Right ventricle myocardium inferior (tissue), 1 donor: ENCODE measurements around the gene DYRK1A. TPM values are rescaled to one million over a fixed set of nuclear protein-coding genes. Genes with fewer than 3 reads are reported as not detected.

Experiments
- ATAC-seq: fragments of 200-7000 bp; cut with Tn5 transposase; one replicate; pipeline ENCODE4 v1.9.1; 2020; ENCODE audit warnings: mild to moderate bottlenecking, moderate library complexity
- DNase-seq: peaks from one replicate; pipeline ENCODE4 v3.0.0; 2021; ENCODE audit errors: missing footprints
- intact Hi-C: fragments of 100-400 bp; cut with DNase I; formaldehyde crosslinking; loops from one replicate; pipeline ENCODE4 v1.11.0; 2022
- total RNA-seq: library from RNA; stranded (reverse); fragmentation: NEBNext Ultra II Directional; extraction: Animal tissue kit (Norgen Biotek cat#: 25700); gene quantifications from one replicate; pipeline ENCODE4 v1.2.1, GENCODE V29; 2021
- donor health status: DM: no; HTN: yes; CAD: no; lungs with severe emphysema.

Gene DYRK1A
- total RNA-seq, 1 donor from 2014 or later = 63.5 TPM

DNA sequence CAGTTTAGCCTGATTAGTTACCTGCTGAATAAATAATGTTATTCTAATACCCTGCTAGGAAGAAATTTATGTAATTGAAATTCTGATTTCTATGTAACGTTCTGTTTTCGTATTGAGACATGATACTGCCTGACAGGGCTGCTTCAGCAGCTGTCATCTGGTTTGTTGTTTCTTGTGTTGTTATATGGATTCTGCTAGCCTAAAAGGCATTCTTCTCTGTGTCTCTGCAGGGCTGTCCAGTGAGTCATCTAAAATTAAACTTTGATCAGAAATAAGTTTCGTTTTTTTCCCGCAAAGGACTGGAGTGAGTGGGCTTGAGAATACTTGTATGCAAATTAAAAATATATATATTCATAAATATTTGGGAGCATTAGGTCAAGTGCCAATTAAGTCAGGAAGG, 93.0 kb downstream of the DYRK1A start:
- DNase-seq (no peak), ATAC-seq (no peak)
- intact Hi-C loops = no loop called here

DNA sequence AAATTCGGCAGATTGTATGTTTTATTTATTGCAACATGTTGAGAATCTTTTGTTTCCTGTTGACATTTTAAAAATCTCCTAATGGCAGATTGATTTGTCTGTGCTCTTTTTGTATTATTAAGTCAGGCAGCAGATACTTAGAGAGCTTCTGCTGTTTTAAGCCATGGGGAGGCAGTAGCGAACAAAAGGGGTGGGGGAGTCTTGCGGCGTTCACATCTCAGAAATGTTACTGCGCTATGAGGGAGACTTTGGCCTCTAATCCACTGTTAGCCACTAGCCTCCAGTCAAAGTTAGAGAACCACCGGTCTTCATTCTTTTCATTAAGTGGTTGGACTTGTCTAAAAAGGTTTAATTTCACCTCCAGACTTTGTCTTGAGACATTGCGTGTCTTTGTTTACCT, 93.6 kb downstream of the DYRK1A start:
- ATAC-seq (no peak), DNase-seq (no peak)
- intact Hi-C loops = loop anchor here (5.0 kb wide), 1 partner anchor 93 kb away; the partner anchor contains the start of gene DYRK1A

DNA sequence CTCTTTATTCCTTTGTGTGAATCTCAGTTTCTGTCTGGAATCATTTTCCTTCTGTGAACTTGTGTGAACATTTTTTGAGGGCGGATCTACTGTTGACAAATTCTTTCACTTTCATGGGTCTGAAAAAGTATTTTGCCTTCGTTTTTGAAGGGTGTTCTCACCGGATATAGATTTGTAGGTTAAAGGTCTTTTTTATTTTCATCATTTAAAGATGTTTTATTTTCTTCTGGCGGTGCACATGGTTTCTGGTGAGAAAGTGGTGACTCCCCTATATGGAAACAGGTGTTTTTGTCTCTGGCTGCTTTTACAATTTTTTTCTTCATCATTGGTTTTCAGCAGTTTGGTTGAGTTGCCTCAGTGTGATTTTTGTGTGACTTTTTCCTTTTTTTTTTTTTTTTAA, 94.9 kb downstream of the DYRK1A start:
- intact Hi-C loops = loop anchor here (5.0 kb wide), 1 partner anchor 94 kb away; the partner anchor contains the start of gene DYRK1A
- no peak for ATAC-seq

GRCh38 chr21:37462087-37462861, 95.7 kb downstream of the DYRK1A start:
- intact Hi-C loops = loop anchor here (5.0 kb wide), 1 partner anchor 95 kb away; the partner anchor contains the start of gene DYRK1A
- DNase-seq (no peak), ATAC-seq (no peak)

More for the DNA sequence above, 94.9 kb downstream of the DYRK1A start:
- no peak for DNase-seq

DNA sequence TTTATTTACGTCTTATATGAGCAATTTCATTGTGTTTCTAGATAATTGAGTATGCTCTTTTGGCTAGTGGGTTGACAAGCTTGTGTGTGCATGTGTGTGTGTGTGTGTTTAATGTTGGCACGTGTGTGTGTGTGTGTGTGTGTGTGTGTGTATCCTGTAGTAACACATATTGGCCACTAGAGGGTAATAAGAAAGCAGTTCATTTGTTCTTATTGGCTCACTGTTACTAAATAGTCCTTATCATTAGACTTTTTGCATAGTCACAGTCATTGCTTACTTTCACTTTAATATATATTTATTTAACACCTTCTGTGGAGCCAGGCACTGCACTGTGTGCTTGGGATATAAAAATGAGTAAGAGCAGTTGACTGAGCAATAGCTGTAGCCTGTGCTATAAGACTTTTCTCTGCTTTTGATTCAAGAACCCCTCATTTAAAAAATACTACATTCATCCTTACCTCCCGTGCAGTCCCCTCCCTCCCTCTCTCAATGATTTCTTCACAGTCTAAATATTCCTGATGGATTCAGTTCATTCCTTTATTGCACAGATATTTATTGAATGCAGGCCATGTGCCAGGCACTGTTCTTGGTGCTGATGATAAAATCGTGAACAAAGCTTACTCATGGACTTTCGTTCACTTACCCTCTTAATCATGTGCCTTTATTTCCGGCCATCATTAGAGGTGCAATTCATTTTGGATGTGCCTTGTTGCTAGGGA, 96.7 kb downstream of the DYRK1A start:
- ATAC-seq (peak; percentile 68), DNase-seq (no peak)
- intact Hi-C loops = loop anchor here (5.0 kb wide), 1 partner anchor 96 kb away; the partner anchor contains the start of gene DYRK1A

DNA sequence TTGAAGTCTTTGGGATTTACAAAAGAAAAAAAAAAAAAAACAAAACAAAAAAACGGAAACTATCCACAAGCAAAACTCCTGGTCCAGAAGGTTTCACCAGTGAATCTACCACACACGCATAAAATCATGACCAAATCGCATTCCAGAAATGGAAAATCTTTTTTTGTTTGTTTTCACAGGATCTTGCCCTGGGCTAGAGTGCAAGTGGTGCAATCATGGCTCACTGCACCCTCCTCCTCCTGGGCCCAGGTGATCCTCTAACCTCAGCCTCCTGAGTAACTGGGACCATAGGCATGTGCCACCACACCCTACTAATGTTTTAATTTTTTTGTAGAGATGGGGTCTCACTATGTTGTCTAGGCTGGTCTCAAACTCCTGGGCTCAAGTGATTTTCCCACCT, 100.5 kb downstream of the DYRK1A start:
- no peak for ATAC-seq
- intact Hi-C loops = no loop called here
- DNase-seq = no peak

DNA sequence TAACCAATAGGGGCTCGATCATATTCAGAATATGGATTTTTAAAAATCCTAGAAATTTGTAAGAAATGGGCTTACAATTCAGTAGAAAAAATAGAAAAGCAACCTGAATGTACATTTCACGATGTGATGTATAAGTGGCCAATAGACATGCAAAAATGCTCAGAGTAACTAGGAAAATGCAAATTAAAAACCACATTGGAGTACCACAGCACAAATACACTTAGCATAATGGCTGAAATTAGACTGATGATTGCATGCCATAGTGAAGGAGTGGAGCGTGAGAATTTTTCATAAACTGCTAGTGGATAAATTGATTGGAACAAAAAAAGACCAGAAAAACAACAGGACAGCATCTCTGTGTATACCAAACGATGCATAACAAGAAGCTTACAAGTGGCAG, 102.3 kb downstream of the DYRK1A start:
- ATAC-seq (no peak), DNase-seq (no peak)
- intact Hi-C loops = no loop called here

GRCh38 chr21:37469441-37469840, 102.9 kb downstream of the DYRK1A start:
- ATAC-seq = no peak
- intact Hi-C loops = no loop called here
- no peak for DNase-seq

DNA sequence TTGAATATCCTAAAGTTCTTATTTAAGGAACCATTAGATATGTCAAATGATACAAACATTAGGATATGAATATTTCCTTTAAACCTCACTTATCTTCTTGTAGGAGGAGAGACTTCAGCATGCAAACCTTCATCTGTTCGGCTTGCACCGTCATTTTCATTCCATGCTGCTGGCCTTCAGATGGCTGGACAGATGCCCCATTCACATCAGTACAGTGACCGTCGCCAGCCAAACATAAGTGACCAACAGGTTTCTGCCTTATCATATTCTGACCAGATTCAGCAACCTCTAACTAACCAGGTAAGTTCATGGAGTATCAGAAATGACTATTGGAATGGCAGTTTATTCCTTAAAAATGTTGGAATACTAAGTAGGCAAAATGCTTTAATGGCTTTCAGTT, 106.0 kb downstream of the DYRK1A start:
- DNase-seq (no peak), ATAC-seq (no peak)
- intact Hi-C loops = no loop called here

DNA sequence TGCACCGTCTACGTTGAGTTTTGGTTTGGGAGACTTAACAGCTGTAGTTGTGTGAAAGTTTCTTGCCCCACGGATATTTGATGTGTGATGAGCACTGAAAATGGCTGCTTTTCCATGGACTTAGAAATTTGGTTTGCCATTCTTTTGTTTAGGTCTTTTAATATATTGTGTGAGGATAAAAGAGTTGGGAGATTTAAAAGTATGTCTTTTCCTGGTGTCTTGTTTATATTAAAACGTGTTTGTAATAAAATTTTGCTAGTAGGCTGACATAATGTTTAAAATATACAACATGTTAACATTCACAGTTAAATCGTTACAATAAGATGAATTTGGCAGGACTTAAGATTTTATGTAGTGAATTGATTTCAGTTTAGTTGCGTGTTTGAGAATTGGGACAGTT, 106.9 kb downstream of the DYRK1A start:
- no peak for ATAC-seq
- intact Hi-C loops = no loop called here
- no peak for DNase-seq

- intact Hi-C loops = no loop called here
- no peak for DNase-seq
- ATAC-seq = no peak
These were observed 107.8 kb downstream of the DYRK1A start for GRCh38 chr21:37474342-37474741.

DNA sequence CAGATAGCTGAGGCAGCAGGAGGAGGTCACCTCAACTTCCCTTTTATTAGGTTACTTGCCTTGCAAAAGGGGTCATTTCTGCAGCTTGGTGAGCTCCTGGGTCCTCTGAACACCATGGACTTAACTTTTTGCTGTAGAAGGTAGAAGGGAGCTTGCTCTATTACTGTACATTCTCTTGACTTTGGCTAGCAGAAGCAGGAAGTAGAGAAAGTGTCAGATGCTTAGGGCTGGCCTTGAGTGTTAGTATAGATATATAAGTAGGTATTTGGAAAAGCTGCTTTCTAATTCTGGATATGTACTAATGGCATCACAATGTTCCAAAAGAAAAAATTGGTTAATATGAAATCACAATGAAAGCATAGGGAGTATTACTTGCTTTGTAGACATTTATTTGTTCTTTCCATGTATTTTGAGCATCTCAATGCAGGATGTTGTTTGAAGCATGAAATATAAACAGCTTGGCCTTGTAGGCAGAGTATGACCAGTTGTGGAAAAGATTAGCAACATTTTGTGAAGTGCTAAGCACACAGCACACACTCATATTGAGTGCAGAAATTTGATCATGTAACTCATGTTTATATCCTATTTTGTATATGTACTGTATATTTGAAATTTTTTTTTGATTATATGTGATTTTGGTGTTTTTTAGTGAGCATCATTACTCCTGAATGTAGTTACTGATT, 108.8 kb downstream of the DYRK1A start:
- DNase-seq (no peak), ATAC-seq (no peak)
- intact Hi-C loops = no loop called here

DNA sequence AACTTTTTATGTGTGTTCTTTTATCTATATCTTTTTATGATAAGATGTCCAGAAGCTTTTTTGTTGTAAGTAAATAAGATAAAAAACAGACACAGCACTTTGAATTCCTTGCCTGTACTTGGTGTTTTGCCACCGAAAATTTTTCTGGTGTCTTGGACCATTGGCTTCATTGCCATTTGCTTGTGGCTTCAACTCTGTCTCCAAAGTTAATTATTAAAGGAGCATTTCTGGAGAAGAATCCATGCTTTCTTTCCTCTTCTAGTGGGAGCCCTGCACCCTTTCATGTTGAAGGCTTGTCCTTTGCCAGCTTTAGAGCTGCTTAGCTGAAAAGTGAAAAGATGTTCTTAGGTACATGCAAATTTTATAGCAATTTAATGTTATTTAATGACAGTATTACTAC, 112.2 kb downstream of the DYRK1A start:
- DNase-seq = no peak
- ATAC-seq = no peak
- intact Hi-C loops = no loop called here

DNA sequence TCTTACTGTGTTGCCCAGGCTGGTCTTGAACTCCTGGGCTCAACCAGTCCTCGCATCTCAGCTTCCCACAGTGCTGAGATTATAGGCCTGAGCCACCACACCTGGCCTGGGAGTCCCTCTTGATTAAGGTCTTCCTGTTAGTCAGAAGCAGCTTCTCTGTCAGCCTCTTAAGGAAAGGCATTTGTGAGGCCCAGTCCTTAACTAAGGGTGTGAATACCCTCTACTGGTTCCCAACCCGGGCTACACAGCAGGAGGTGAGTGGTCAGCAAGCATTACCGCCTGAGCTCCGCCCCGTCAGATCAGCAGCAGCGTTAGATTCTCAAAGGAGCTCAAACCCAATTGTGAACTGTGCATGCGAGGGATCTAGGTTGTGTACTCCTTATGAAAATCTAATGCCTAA, 117.2 kb downstream of the DYRK1A start:
- ATAC-seq (no peak), DNase-seq (peak; percentile 26)
- intact Hi-C loops = no loop called here

- peak; percentile 75 for ATAC-seq
- no peak for DNase-seq
- intact Hi-C loops = loop anchor here (5.0 kb wide), 1 partner anchor 77 kb away; no protein-coding TSS in a partner anchor
These were observed 118.2 kb downstream of the DYRK1A start for GRCh38 chr21:37484535-37485474.

GRCh38 chr21:37489553-37489952, 123.0 kb downstream of the DYRK1A start:
- DNase-seq (no peak), ATAC-seq (peak; percentile 58)
- intact Hi-C loops = loop anchor here (5.0 kb wide), 1 partner anchor 73 kb away; no protein-coding TSS in a partner anchor

- DNase-seq = no peak
- intact Hi-C loops = loop anchor here (5.0 kb wide), 1 partner anchor 92 kb away; no protein-coding TSS in a partner anchor
- ATAC-seq = no peak
These were observed 123.5 kb downstream of the DYRK1A start for GRCh38 chr21:37490084-37490483.

GRCh38 chr21:37496972-37497371, 130.4 kb downstream of the DYRK1A start:
- no peak for DNase-seq
- ATAC-seq = no peak
- intact Hi-C loops = no loop called here
